Activated T-cell treated with anti-CD3 and anti-CD28 coated beads for 1 hour (primary cell): ENCODE measurements around the gene UBAC2.
"Not testable (repeated sequence)": the region's sequence is repeated elsewhere in the genome, so short reads cannot be mapped to it uniquely, and the experiment has no call there.

ENCODE experiments used
- DNase-seq: peaks from one replicate; pipeline ENCODE4 v3.0.0-alpha.2; 2020; ENCODE audit warnings: low read depth

The UBAC2 gene

DNA sequence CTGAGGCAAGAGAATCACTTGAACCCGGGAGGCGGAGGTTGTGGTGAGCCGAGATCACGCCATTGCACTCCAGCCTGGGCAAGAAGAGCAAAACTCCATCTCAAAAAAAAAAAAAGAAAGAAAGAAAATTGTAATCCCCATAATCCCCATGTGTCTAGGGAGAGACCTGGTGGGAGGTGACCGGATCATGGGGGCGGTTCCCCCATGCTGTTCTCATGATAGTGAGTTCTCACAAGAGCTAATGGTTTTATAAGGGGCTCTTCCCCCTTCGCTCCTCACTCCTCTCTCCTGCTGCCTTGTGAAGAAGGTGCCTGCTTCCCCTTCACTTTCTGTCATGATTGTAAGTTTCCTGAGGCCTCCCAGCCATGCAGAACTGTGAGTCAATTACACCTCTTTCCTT lies 192.7 kb downstream of the UBAC2 start:
- DNase-seq: not testable (repeated sequence)

DNA sequence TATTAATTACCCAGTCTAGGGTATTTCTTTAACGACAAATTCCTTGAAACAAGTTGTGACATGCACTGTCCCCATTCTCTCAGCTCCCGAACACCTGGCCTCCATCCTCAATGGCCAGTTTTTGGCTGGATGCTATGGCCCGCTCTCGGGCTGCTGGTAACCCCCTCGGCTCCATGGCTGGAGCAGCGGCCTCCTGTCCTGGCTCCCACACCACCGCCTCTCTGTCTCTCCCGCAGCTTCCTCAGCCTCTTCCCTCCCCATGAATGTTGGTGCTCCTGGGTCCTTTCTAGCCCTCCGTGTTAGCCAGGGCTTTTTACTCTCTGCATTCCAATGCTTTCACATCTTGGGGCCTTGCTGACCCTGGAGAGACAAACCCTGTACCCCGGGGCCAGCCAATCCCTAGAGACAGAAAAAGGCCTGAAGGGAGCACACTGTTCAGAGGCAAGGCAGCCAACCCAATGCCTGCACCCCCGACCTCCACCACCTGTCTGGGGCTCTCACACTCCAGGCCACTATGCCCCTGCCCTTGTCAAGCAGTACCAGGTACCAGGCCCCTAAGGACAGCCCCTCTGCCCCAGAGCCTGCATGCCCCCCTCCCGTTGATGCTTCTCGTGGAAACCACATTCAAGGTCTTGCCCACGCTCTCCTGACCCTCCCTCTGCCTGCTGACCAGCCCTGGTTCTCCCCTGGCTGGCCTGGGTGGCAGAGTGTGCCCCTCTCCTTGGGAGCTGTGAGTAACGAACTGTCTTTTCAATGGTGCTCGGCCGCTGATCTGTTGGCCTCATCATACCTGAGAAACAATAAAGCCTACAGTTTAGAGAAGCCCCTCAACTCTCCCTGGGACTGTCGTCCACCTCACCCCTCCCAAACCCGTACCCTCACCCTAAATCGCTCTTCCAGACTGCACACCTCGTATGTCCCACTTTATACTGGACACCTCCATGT lies 193.4 kb downstream of the UBAC2 start:
- no peak for DNase-seq

DNA sequence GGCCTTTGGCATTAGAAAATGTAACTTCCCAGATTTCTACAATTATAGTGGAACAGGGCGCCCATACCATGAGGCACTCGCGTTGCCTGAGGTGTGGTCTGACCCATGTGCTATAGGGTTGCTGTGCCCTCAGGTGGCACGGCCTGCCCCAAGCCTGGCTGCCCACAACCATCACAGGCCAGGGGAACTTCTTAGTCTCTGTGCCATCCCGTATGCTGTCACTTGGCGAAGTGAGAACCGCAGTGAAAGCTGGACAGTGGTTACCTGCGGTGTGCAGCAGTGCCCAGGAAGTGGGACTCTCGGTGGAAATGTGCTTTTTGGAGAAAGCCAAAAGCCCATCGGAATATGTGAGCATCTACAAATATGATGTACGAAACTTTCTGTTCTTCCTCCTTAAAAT lies 194.8 kb downstream of the UBAC2 start:
- DNase-seq: no peak

DNA sequence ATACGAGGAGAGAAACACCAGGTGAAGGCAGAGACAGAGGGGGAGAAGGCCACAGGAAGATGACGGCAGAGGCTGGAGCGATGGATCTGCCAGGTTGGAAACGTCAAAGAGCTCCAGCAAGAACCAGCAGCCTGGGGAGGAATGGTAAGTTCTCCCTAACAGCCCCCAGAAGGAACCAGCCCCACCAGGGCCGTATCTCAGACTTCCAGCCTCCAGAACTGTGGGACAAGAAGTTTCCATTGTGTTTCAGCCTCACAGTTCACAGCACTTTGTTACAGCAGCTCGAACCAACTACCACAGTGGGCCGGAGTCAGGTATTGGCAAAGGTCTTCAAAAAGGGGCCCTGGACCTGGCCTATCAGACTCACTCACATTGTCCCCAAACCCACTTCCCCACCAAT lies 195.8 kb downstream of the UBAC2 start:
- DNase-seq: no peak

DNA sequence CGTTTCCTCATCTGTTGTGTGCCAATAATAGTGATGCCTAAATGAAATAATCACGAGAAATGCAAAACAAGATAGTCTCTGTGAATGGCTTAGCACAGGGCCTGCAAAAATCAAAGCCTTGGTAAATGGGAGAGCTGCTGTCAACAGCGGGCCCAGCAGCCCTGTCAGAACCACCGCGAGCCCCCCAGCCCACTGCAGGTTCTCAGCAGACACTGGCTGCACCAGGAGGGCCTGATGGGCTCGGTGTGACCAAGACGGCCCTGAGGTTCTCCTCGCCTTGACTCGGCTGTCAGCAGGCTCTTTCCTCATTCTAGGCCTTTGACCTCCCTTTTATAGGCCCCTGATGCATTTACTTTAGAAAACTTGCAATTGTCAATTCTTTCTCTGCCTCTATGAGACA lies 197.4 kb downstream of the UBAC2 start:
- DNase-seq: no peak

DNA sequence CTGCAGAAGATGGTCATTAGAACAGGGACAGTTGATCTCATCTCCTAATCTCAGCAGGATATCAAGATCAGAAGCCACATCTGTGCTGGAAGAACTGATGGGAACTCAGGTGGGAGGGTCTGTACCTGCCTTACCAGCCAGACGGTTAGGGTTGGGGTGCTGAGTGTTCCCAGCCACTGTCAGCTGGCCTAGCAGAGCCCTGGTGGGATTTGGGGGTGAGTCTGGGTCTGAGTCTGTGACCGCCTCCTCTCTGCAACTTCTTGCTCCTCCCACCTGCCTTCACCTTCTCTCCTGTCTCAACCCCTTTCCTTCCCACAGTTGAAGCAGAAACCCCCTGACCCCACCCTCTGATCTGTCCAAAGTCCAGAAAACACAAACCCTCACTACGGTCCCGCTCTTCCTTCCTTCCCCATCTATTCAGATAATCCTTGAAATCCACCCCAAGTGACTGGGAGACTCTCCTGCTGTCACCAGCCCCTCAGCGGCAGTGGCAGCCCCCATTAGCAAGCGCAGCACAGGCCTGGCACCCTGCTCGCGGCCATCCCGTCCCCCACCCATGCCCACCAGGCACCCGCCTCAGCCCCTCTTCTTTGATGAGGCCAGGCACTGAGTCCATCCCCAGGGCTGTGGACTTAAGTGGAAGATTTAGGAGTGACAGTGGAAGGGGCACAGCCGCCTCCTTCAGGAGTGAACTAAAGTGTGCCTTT lies 198.4 kb downstream of the UBAC2 start:
- no peak for DNase-seq

DNA sequence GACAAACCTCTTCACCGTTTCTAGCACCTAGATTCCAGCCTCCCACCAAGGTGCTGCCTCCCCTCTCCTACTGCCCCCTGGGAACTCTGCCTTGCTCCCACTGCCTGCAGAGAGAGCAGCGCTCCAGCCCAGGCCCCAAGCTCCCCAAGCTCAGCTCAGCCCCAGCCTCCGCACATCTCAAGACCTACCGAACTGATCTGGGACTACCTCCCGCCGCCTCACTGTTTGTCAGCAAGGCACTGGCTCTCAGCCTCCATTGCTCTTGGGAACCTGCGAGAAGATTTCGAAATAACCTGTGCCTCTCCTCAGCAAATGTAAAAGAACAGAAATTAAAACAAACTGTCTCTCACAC lies 198.9 kb downstream of the UBAC2 start:
- DNase-seq: no peak

DNA sequence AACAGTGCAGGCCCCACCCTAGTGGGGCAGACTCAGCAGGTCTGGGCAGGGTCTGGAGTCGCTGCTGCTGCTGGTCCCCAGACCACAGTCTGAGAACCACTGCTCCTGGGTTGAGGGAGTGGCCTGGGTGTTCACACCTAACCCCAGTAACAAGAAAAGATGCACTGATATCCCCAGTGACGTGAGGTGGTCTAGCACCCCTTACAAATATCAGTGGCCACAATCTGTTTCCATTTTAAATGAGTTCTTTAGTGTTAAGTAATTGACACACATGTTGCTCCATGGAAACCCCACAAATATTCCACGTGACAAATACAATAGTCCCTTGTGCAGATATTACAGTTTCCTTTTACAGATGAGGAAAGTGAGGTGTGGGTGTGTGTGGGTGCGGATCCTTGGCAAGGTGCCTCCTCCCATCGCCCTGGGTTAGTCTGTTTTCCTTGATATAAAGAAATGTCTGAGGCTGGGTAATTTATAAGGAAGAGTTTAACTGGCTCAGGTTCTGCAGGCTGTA lies 202.9 kb downstream of the UBAC2 start:
- DNase-seq: no peak

DNA sequence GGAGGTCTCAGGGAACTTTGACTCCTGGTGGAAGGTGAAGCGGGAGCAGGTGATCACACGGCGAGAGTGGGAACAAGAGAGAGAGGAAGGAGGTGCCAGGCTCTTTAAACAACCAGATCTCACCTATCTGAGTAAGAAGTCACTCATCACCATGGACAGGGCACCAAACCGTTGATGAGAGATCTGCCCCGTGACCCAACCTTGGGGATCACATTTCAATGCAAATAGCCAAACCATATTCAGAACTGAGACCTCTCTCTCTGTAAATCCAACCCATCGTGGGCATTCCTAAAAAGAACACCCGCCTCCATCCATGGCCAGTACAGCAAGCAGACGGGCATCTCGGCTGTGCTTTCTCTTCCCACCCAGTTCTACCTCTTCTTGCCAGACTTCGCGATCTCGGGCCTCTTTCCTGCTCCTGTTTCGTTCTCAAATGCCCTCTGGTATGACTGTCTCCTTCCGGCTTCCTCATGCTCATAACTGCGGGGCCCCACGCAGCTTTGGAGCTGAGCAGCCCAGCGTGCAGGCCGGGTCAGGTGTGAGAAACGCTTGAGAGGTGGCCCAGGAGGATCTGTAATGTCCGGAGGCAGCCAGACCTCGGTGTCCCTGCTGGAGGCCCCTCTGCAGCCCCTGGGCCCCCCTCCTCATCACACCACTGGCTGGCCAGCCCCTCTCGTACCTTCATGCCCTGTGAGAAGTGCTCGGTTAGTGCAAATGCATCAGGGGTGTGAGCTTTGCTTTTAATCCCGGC lies 203.5 kb downstream of the UBAC2 start:
- no peak for DNase-seq

DNA sequence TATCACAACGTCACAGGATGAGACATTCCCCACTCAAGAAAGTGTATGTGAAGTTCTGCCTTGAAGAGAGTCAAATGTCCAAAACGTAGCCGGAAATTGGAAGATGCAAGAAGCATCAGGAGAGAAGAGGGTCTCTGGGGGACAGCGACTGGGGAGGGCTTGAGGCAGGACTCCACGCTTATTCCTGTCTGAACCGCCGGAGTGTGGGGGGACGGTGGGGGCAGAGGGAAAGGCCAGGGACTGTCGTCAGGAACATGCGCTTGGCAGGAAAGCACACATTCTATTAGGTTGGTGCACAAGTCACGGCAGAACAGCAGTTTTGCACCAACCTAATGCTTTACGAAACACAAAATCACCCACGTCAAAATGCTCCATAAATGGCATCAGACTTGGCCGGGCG lies 205.3 kb downstream of the UBAC2 start:
- no peak for DNase-seq

DNA sequence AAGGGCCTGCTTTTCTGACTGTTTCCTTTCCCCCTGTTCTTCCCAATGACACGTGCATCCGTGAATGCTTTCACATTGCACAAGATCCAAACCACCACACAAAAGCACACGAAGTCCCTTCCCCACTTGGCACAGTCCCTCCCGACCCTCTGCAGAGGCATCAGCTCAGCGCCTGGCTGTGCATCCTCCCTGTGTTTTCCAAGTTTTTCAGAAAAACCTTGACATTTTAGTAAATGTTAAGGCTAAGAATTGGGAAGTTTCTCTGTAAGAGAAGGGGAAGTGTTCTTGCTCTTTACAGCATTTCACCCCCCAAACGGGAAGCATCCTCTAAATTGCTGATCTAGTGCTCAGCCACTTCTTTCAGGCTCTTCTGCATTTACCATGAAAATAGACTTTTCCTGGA lies 206.1 kb downstream of the UBAC2 start:
- no peak for DNase-seq

DNA sequence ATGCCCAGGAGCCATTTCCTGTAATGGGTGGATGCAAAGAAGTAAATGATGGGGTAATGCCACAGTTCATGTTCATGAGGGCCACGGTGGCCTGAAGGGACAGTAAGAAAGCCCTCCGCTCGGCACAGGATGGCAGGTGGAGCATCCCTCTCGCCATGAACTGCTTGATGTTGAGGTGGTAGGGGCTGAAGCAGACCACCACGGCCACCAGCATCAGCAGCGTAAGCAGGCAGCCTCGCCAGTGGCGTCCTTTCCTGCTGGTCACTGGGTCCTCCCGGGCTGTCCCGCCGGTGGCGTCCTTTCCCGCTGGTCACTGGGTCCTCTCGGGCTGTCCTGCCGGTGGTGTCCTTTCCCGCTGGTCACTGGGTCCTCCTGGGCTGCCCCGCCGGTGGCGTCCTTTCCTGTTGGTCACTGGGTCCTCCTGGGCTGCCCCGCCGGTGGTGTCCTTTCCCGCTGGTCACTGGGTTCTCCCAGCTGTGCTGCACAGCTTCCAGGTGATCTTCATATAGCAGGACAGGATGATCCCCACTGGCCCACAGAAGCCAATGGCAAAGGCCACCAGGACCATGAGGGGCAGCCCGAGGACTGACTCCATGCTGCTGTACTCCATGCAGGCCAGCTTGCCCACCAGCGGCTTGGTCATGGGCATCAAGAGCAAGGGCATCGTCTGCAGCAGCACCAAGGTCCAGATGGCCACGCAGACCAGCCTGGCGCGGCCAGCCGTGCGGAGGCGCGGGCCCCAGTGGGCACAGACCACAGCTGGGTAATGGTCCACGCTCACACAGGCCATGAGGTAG lies 207.4 kb downstream of the UBAC2 start:
- DNase-seq: no peak

DNA sequence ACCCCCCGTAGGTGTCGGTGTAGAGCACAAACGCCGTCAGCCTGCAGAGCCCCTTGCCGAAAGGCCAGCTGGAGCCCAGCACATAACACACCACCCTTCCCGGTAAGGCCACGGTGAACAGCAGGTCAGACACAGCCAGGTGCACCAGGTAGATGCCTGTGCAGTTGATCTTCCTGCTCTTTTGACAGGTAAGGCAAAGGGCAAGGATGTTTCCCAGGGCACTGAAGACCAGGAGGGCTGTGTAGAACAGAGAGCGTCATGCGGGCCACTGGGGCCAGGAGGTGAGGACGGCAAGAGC lies 208.0 kb downstream of the UBAC2 start:
- DNase-seq: no peak

DNA sequence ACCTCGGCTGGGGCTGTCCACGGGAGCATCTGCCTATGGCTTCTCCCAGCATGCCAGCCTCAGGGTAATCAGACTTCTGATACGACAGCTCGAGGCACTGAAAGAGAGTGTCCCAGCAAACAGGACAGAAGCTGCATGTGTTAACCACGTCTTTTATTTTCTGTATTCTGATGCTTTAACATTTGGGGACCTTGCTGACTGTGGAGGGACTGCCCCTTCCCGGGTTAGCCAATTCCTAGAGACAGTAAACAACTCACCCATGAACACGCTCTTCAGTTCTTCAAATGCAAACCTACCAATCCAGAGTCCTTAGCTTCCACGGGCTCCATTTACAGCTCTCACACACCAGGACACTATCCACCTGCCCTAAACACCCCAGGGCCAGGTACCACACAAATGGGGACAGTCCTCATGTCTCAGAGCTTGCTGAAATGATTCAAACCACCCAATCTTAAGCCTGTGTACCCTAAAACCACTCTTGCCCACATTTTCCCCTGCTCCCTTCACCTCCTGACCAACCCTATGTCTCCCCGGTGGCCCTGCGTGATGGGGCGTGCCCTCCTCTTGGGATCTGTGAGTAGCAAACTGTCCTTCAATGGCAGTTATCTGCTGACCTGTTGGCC lies 208.9 kb downstream of the UBAC2 start:
- DNase-seq: not testable (repeated sequence)

DNA sequence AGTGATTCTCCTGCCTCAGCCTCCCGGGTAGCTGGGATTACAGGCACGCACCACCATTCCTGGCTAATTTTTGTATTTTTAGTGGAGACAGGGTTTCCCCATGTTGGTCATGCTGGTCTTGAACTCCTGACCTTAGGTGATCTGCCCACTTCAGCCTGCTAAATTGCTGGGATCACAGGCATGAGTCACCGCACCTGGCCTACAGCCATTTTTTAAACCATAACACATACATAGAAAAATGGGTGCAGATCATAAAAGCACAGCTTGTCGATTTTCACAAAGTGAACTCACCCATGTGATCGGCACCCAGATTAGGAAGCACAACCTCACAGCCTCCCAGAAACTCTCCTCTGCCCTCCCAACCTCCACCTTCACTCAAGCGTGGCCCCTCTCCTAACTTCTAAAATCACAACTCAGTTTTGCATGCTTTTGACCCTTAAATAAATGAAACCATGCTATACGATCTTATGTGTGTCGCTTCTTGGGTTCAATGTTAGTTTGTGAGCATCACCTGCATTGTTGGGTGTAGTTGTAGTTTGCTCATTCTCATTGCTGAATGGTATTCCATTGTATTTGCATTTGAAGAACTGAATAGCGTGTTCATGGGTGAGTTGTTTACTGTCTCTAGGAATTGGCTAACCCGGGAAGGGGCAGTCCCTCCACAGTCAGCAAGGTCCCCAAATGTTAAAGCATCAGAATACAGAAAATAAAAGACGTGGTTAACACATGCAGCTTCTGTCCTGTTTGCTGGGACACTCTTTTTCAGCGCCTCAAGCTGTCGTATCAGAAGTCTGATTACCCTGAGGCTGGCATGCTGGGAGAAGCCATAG lies 210.2 kb downstream of the UBAC2 start:
- not testable (repeated sequence) for DNase-seq

DNA sequence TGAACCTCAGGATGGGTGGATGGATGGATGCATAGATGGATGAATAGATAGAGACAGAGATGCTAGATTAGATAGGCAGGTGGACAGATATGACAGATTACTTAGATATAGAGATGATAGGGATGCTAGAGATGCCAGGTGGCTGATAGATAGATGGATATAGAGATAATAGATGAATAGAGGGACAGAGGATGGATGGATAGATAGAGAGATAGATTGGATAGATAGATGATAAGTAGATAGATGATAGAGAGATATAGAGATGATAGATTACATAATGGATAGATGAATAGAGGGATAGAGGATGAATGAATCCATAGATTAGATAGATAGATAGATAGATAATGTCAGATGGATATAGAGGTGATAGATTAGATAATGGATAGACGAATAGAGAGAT lies 212.2 kb downstream of the UBAC2 start:
- DNase-seq: no peak

DNA sequence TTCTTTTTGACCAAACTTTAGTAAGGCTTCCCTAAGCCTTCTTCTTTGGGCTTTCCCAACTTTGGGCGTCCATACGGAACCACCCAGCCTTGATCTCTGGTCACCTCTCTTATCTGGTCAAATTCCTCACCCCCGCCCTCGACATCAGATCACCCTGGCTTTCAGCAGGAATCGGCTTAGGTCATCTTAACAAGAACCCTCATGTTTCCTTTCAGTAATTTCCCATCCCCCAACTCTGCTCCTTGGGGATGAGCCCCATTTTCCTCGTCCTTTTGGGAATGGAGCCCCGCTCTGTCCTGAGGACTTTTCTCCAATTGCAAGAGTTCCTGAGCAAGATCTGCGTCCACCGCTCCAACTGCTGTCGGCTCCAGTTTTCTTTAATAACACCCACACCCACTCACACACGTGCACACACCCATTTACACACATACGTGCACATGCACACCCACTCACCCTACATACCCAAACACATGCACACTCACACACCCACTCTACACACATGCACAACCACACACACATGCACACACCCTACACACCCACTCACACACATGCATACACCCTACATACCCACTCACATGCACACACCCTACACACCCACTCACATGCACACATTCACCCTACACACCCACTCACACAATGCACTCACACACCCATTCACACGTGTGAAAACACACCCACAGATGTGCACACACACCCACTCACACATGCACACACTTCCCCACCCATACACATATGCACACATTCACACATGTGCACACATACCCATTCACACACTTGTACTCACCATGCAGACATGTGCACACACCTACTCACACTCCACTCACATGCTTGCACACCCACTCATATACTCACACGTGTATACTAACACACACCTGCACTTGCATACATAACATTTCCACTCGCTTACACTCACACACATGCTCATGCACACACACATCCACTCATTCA lies 213.7 kb downstream of the UBAC2 start:
- DNase-seq: no peak

DNA sequence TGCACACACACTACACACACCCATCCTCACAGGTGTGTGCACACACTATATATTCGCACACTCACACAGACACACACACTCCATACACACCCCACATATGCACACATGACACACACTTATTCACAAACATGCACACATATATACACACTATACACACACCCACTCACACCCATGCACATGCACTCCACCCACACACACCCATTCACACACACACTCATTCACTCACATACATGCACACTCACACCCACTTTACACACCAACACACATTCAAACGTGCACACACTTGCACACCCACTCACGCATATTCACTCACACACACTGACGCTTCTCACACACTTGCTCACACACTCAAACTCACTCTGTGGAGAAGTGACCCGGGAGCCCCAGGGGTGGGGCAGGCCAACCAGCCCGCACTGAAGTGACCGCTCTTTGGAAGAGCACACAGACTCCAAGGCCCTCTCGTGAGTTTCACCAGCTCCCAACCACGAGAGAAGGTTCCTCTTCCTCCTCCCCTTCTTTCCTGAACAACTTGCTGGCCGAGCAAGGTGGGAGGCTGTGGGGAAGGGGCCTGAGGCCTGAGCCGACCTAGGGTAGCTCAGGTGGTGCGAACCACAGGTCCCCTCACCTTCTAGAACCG lies 214.5 kb downstream of the UBAC2 start:
- no peak for DNase-seq

DNA sequence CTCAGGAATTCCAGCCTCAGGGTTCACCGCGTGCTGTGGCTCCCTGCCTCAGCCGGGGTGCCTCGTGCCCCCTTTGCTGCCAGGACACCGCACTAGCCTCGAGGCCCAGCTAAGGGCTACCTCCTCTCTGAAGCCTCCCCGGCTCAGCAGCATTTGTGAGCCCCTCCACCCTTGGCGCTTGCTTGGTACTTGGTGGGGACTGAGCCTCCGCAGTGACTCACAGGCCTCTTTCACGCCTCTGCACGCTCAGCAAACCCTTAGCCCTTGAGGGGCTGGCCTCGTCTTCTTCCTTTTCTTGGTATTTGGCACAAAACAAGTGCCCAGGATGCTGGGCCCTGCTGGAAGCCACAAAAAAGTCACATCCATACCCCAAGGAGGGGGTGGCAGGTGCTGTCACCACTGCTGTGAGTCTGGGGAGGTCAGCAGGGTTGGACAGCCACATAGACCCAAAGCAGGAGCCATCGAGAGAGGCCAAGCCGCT lies 215.2 kb downstream of the UBAC2 start:
- DNase-seq: no peak
